GM12878 (cell line): ENCODE measurements around the gene TNFSF13. TPM values are rescaled to one million over a fixed set of nuclear protein-coding genes. Genes with fewer than 3 reads are reported as not detected.

ENCODE experiments used
- ATAC-seq: fragments of 200-7000 bp; cut with Tn5 transposase; 3 replicates; pipeline ENCODE4 v1.9.1; 2020; ENCODE audit warnings: mild to moderate bottlenecking, moderate library complexity
- BruUV-seq: library from RNA; stranded (reverse); fragments of 400-500 nt; replicated peaks from 2 replicates; lab custom pipeline; 2021; lab: Mats Ljungman, UMichigan
- CTCF ChIA-PET: fragments of 300-600 bp; sonication (Branson Sonifier 250); formaldehyde crosslinking; extraction: SDS; loops from one replicate; lab custom pipeline; 2021; ENCODE audit warnings: inconsistent platforms; lab: Yijun Ruan, JAX
- POLR2A ChIA-PET: fragments of 350-600 bp; formaldehyde crosslinking; extraction: SDS; loops from one replicate; lab custom pipeline; 2021; ENCODE audit warnings: inconsistent platforms; lab: Charles Lee
- RAD21 ChIA-PET: fragments of 300-600 bp; sonication (Branson Sonifier 250); formaldehyde crosslinking; loops from one replicate; lab custom pipeline; 2023; ENCODE audit warnings: antibody characterized with exemption; ENCODE audit not compliant: unreplicated experiment; lab: Charles Lee
- SMC1A ChIA-PET: fragments of 300-600 bp; sonication (Branson Sonifier 250); formaldehyde crosslinking; loops from one replicate; lab custom pipeline; 2023; ENCODE audit not compliant: unreplicated experiment, uncharacterized antibody; lab: Charles Lee
- DNase-seq: peaks from one replicate; pipeline ENCODE4 v3.0.0-alpha.2; 2011; ENCODE audit warnings: low read depth, low spot score
- FAIRE-seq: peaks from 3 replicates; lab custom pipeline; 2011; peaks lifted over from hg19 to GRCh38; lab: Jason Lieb, UNC
- H2AFZ ChIP-seq: 2 replicates; pipeline ENCODE4 v1.6.0; 2011; ENCODE audit warnings: low read depth, low read length, control low read depth; ENCODE audit not compliant: control insufficient read depth
- H3K27ac ChIP-seq: 2 replicates; pipeline ENCODE4 v1.5.1; 2011; ENCODE audit warnings: control low read depth; ENCODE audit not compliant: control insufficient read depth, insufficient read depth
- H3K27me3 ChIP-seq, 2 experiments: replicated peaks in 1 of 2; 2 replicates each; pipeline versions ENCODE4 v1.6.0 to v1.6.1; 2011; ENCODE audit warnings: low read length in 1 of 2; ENCODE audit not compliant: control insufficient read depth in 2 of 2, insufficient read depth in 2 of 2
- H3K36me3 ChIP-seq, 2 experiments: 2 replicates each; pipeline ENCODE4 v1.5.1; 2011; ENCODE audit warnings: low read length in 1 of 2; ENCODE audit not compliant: control insufficient read depth in 2 of 2, insufficient read depth in 2 of 2
- H3K4me1 ChIP-seq: 2 replicates; pipeline ENCODE4 v1.6.1; 2011; ENCODE audit warnings: mild to moderate bottlenecking, low read length, moderate library complexity, mixed read lengths; ENCODE audit not compliant: control insufficient read depth, insufficient read depth
- H3K4me2 ChIP-seq: 2 replicates; pipeline ENCODE4 v1.6.0; 2011; ENCODE audit warnings: control low read depth; ENCODE audit not compliant: control insufficient read depth, insufficient read depth
- H3K4me3 ChIP-seq: fragments of 200-600 bp; sonication (generic); 2 replicates; pipeline ENCODE4 v1.5.1; 2016
- H3K79me2 ChIP-seq: 2 replicates; pipeline ENCODE4 v1.6.0; 2011; ENCODE audit warnings: low read length; ENCODE audit not compliant: control insufficient read depth, insufficient read depth
- H3K9ac ChIP-seq: 2 replicates; pipeline ENCODE4 v1.8.0; 2011; ENCODE audit warnings: low read length, control low read depth, mixed read lengths; ENCODE audit not compliant: control insufficient read depth, insufficient read depth
- H3K9me3 ChIP-seq: replicated peaks from 3 replicates; pipeline ENCODE4 v1.5.1; 2011; ENCODE audit warnings: mild to moderate bottlenecking, low read length; ENCODE audit not compliant: control insufficient read depth, insufficient read depth
- H4K20me1 ChIP-seq: 2 replicates; pipeline ENCODE4 v1.6.0; 2011; ENCODE audit not compliant: control insufficient read depth, insufficient read depth
- MTA3 ChIP-seq: IDR thresholded peaks from 2 replicates; pipeline ENCODE4 v1.6.1; 2012; ENCODE audit warnings: low read length, inconsistent platforms, borderline replicate concordance
- MYB ChIP-seq: fragments of 150-350 bp; IDR thresholded peaks from 2 replicates; pipeline ENCODE4 v1.6.1; 2014; ENCODE audit warnings: mild to moderate bottlenecking, low read depth, low read length, borderline replicate concordance
- MYC ChIP-seq: IDR thresholded peaks from 2 replicates; pipeline ENCODE4 v1.6.1; 2011; ENCODE audit warnings: mild to moderate bottlenecking, low read length, moderate library complexity, inconsistent platforms; ENCODE audit not compliant: insufficient read depth, insufficient replicate concordance, insufficient read length, severe bottlenecking
- RB1 ChIP-seq: fragments of 450-650 bp; formaldehyde crosslinking; IDR thresholded peaks from 2 replicates; pipeline ENCODE4 v1.6.1; 2017; ENCODE audit warnings: mild to moderate bottlenecking, borderline replicate concordance
- SMC3 ChIP-seq: IDR thresholded peaks from 2 replicates; pipeline ENCODE4 v1.6.1; 2011; ENCODE audit warnings: low read length, improper control_type of control experiment, borderline replicate concordance
- SPI1 ChIP-seq: IDR thresholded peaks from 2 replicates; pipeline ENCODE4 v1.6.1; 2011; ENCODE audit warnings: low read depth, mild to moderate bottlenecking, low read length, moderate library complexity, borderline replicate concordance; ENCODE audit not compliant: insufficient read depth
- SRF ChIP-seq, 2 experiments: IDR thresholded peaks; 2 replicates each; pipeline ENCODE4 v1.6.1; 2011; ENCODE audit warnings: low read depth in 2 of 2, low read length in 2 of 2, mild to moderate bottlenecking in 1 of 2, moderate library complexity in 1 of 2
- STAT3 ChIP-seq: IDR thresholded peaks from 2 replicates; pipeline ENCODE4 v1.6.1; 2011; ENCODE audit warnings: low read depth, low read length, improper control_type of control experiment
- YY1 ChIP-seq: IDR thresholded peaks from 2 replicates; pipeline ENCODE4 v1.6.1; 2011; ENCODE audit warnings: low read depth, mild to moderate bottlenecking, low read length
- ZBED1 ChIP-seq: IDR thresholded peaks from 2 replicates; pipeline ENCODE4 v1.6.1; 2016; ENCODE audit warnings: borderline replicate concordance
- ZZZ3 ChIP-seq: IDR thresholded peaks from 2 replicates; pipeline ENCODE4 v1.6.1; 2011; ENCODE audit warnings: low read depth; ENCODE audit not compliant: control insufficient read depth, insufficient read length
- whole genome bisulfite sequencing: methylation state at CpG from one replicate; pipeline ENCODE4 v1.1.6; 2016; ENCODE audit warnings: low lambda C conversion rate; ENCODE audit not compliant: insufficient replicate concordance, insufficient coverage; ENCODE audit errors: missing lambda C conversion rate; 5-methylcytosine and 5-hydroxymethylcytosine counted together
- in situ Hi-C: fragments of 300-500 bp; cut with MboI; formaldehyde crosslinking; loops from 9 replicates; pipeline ENCODE4 v1.14.3; 2018; ENCODE audit warnings: mixed read lengths
- intact Hi-C: fragments of 100-400 bp; cut with micrococcal nuclease; formaldehyde crosslinking; loops from one replicate; pipeline ENCODE4 v1.14.2; 2022; ENCODE audit not compliant: unreplicated experiment
- polyA plus RNA-seq, 11 experiments: library from polyadenylated mRNA; depleted of rRNA in 4 of 11; unstranded in 6 of 11; stranded (reverse) in 5 of 11; fragments of >200 nt; fragmentation: Nextera tagmentation in 4 of 11; fragmentation: Illumina TruSeq in 1 of 11; extraction: Ambion mirVana in 4 of 11; extraction: Trizol in 1 of 11; gene quantifications; 1 replicate in 1 of 11; 2 replicates in 10 of 11; pipeline versions ENCODE4 v1.2.1 to v1.2.3, GENCODE V29; 2011 to 2016; ENCODE audit warnings: inconsistent platforms in 2 of 11, missing spikeins in 2 of 11, low read depth in 1 of 11
- total RNA-seq, 4 experiments: library from RNA; depleted of rRNA in 3 of 4; stranded (reverse); fragments of >200 nt in 3 of 4; fragmentation: Illumina TruSeq in 1 of 4; extraction: Trizol in 1 of 4; gene quantifications; 2 replicates each; pipeline versions ENCODE4 v1.2.1 to v1.2.3, GENCODE V29; 2013 to 2021
- TF ChIP-seq, protein P1 (sequence below): fragments of 450-650 bp; IDR thresholded peaks from 2 replicates; pipeline ENCODE4 v1.6.1; 2016; ENCODE audit warnings: mild to moderate bottlenecking, moderate library complexity, borderline replicate concordance

Gene TNFSF13
- total and polyA plus RNA-seq, 10 of the 15 experiments (the other 5 are each of a cell fraction or from before 2014, with no cell fraction given) = 0.56 to 14.6 (median 9.7) TPM

DNA sequence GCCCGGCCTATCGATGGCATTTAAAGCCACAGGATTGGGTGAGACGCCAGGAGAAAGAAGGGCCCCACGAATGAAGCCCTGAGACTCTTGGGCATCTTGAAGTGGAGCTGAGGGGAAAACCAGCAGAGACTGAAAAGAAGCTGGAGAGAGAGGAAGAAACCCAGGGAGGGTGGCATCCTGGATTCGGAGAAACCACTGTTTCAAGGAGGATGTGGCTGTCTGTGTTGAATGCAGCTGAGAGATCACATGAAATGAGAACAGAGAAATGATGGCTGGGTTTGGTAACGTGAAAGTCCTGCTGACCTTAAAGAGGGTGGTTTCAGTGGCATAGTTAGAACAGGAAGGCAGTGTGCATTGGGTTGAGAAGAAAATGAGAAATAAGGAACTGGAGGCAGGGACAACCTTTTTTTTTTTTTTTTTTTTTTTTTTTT is 5.9 kb upstream of the TNFSF13 start (continued):
- TF ChIP-seq MYC = no peak
- peak; percentile 82 for TF ChIP-seq SPI1
- no peak for TF ChIP-seq SRF (IDR thresholded peaks at IDR 0.05; ENCODE audit: low read depth in 2 of 2, low read length in 2 of 2)
- TF ChIP-seq ZBED1 = no peak
- no peak for TF ChIP-seq MYB
- 0 out of 2 replicates have a peak, but pooled peaks have one; percentile 38 for TF ChIP-seq YY1

DNA sequence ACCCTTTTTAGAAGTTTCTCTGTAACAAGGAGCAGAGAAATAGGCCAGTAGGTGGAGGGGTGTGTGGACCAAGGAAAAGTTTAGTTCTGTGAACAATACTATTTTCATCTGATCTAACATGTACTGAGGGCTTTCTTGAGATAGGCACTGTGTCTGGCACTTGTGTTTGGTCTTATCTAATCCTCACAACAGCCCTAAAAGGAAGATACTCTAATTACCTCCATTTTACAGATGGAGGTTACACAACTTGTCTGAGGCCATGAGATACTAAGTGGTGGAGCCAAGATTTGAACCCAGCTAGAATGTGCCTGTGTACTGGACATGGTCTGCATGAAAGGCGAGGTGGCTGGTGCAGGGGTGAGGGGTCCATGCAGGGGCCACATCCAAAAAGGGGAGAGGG is 5.2 kb upstream of the TNFSF13 start:
- H3K9me3 ChIP-seq = no peaks in the 10 kb centered on the region
- RAD21 ChIA-PET = interaction anchor here (1.3 to 1.8 kb wide), 2 partner anchors 38 to 39 kb away, joined by 5 to 6 read pairs; no protein-coding TSS in a partner anchor
- WGBS = 91% methylated on average over 1 of the region's 1 CpG
- TF ChIP-seq ZZZ3 (no peak), SMC3 (no peak), MTA3 (0 out of 2 replicates have a peak, but pooled peaks have one; percentile 6), SPI1 (no peak), STAT3 (no peak), RB1 (no peak)
- TF ChIP-seq, protein P1, sequence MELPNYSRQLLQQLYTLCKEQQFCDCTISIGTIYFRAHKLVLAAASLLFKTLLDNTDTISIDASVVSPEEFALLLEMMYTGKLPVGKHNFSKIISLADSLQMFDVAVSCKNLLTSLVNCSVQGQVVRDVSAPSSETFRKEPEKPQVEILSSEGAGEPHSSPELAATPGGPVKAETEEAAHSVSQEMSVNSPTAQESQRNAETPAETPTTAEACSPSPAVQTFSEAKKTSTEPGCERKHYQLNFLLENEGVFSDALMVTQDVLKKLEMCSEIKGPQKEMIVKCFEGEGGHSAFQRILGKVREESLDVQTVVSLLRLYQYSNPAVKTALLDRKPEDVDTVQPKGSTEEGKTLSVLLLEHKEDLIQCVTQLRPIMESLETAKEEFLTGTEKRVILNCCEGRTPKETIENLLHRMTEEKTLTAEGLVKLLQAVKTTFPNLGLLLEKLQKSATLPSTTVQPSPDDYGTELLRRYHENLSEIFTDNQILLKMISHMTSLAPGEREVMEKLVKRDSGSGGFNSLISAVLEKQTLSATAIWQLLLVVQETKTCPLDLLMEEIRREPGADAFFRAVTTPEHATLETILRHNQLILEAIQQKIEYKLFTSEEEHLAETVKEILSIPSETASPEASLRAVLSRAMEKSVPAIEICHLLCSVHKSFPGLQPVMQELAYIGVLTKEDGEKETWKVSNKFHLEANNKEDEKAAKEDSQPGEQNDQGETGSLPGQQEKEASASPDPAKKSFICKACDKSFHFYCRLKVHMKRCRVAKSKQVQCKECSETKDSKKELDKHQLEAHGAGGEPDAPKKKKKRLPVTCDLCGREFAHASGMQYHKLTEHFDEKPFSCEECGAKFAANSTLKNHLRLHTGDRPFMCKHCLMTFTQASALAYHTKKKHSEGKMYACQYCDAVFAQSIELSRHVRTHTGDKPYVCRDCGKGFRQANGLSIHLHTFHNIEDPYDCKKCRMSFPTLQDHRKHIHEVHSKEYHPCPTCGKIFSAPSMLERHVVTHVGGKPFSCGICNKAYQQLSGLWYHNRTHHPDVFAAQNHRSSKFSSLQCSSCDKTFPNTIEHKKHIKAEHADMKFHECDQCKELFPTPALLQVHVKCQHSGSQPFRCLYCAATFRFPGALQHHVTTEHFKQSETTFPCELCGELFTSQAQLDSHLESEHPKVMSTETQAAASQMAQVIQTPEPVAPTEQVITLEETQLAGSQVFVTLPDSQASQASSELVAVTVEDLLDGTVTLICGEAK = no peak
- no peaks in the 10 kb centered on the region; the same call in 1 of the 2 replicates for H3K79me2 ChIP-seq
- H3K9ac ChIP-seq = no peak overlapping the region
- SMC1A ChIA-PET = interaction anchor here (2.2 kb wide), 1 partner anchor 38 kb away, joined by 10 read pairs; no protein-coding TSS in a partner anchor
- H3K27me3 ChIP-seq = no peaks in the 10 kb centered on the region; a peak in 1 of 4 replicates
- H3K4me1 ChIP-seq = peaks cover 36% of the 10 kb centered on the region
- BruUV-seq = no TSS peak
- H3K4me3 ChIP-seq = no peak overlapping the region
- ATAC-seq = no peak
- no peaks in the 10 kb centered on the region for H4K20me1 ChIP-seq
- H3K4me2 ChIP-seq = peak overlapping the region; percentile 45
- peak; percentile 75 for FAIRE-seq
- intact Hi-C loops = no loop called here
- in situ Hi-C loops = loop anchor here (25.0 kb wide), 1 partner anchor 516 kb away; the partner anchor contains the start of genes SLC16A11 and SLC16A13
- no peak for DNase-seq
- no peak overlapping the region for H2AFZ ChIP-seq
- POLR2A ChIA-PET = interaction anchor here (0.7 to 1.0 kb wide), 3 partner anchors 217 to 373 kb away, joined by 3 to 6 read pairs (median 3); partner anchors contain the start of genes ACADVL, ACAP1 and DLG4
- H3K27ac ChIP-seq = peak overlapping the region; percentile 7; the same call in 1 of the 2 replicates
- CTCF ChIA-PET = interaction anchor here (0.8 to 2.5 kb wide), 7 partner anchors 7 to 134 kb away, joined by 3 to 20 read pairs (median 4); partner anchors contain the start of genes SENP3 and TP53
- H3K36me3 ChIP-seq = no peaks in the 10 kb centered on the region
